HG02798 (cell line): ENCODE results near the gene CCDC148.
"Not testable (repeated sequence)": the region's sequence is repeated elsewhere in the genome, so short reads cannot be mapped to it uniquely, and the experiment has no call there.

Experiments used
- ATAC-seq: cut with Tn5 transposase; IDR thresholded peaks from one replicate; pipeline ENCODE4 v1.9.1; 2021; ENCODE audit warnings: mild to moderate bottlenecking; ENCODE audit not compliant: unreplicated experiment, poor library complexity

Gene CCDC148

DNA sequence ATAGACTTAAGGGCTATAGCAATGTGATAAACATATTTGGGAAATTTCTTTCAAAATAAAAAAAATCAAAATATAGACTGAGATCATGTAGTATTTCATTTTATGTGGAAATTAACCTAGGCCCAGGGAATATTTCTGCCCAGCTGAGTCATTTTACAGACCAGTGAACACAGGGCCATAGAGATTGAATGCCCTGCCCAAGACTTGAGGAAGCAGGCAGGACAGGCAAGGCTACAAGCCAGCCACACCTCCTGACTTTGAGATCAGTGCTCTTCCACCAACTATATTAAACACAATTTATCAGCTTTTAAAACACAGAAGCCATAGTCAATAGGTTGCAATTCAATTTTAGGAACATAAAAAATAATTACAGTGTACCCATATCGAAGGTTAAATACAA, 12.9 kb downstream of the CCDC148 start:
- no peak for ATAC-seq

DNA sequence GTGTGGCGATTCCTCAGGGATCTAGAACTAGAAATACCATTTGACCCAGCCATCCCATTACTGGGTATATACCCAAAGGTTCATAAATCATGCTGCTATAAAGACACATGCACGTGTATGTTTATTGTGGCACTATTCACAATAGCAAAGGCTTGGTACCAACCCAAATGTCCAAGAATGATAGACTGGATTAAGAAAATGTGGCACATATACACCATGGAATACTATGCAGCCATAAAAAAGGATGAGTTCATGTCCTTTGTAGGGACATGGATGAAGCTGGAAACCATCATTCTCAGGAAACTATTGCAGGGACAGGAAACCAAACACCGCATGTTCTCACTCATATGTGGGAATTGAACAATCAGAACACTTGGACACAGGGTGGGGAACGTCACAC, 17.5 kb downstream of the CCDC148 start:
- not testable (repeated sequence) for ATAC-seq

DNA sequence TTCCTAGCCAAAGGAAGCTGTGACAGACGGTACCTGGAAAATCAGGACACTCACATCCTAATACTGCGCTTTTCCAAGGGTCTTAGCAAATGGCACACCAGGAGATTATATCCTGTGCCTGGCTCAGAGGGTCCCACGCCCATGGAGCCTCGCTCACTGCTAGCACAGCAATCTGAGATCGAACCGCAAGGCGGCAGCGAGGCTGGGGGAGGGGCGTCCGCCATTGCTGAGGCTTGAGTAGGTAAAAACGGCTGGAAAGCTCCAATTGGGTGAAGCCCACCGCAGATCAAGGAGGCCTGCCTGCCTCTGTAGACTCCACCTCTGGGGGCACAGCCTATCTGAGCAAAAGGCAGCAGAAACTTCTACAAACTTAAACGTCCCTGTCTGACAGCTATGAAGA, 22.8 kb downstream of the CCDC148 start:
- not testable (repeated sequence) for ATAC-seq

GRCh38 chr2:158432117-158432516, 24.4 kb downstream of the CCDC148 start:
- no peak for ATAC-seq

DNA sequence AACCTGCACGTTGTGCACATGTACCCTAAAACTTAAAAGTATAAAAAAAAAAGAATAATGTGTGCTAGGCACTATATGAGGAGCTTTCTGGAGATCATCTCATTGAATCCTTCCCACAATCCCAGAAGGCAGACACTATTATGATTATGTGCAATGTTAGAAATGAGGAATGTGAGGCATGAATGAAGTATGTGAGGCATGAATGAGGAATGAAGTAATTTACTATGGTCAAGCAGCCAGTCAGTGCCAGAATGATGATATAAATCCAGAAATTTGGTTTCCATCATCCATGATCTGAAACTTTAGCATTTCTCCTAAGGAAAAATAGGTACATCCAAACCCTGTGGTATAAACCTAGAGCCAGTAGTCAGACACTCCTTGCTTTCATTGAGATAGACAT, 42.0 kb downstream of the CCDC148 start:
- no peak for ATAC-seq

DNA sequence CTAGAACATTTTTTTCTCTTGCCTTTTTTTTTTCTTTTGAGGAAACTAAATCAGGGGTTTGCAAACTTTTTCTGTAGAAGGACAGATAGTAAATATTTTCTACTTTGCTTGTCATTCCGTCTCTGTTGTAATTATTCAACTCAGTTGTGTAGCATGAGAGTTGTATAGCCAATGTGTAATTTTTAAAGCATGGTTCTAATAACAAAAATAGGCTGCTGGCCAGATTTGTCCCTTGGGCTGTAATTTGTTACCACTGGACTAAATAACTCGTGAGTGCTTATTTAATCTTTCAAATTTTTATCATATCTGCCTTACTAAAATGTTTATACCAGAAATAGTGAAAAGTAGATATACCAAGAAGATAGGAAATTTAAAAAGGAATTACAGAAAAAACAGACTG, 43.0 kb downstream of the CCDC148 start:
- ATAC-seq = no peak

GRCh38 chr2:158412206-158412605, 44.3 kb downstream of the CCDC148 start:
- no peak for ATAC-seq

GRCh38 chr2:158411748-158412147, 44.8 kb downstream of the CCDC148 start:
- no peak for ATAC-seq

- no peak for ATAC-seq
Measured at GRCh38 chr2:158410132-158410531, 46.4 kb downstream of the CCDC148 start.

- ATAC-seq = no peak
Measured at GRCh38 chr2:158407031-158407430, 49.5 kb downstream of the CCDC148 start.

DNA sequence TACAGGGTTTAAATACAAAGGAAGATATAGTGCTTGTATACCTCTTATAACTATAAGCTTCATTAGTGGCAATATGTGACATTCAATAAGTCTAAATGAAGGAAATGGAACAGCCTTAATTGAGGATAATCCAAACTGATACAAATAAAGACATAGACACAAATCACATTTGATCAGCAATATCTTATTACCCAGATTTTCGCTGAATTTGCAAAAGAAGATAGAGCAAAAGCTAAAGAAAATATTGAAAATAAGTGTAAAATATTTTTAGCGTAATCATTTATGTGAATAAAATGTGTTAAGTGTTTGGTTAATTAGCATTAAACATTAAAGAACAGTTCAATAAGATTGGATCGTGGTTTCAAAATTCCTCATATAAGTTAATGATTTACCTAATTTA, 51.2 kb downstream of the CCDC148 start:
- no peak for ATAC-seq

DNA sequence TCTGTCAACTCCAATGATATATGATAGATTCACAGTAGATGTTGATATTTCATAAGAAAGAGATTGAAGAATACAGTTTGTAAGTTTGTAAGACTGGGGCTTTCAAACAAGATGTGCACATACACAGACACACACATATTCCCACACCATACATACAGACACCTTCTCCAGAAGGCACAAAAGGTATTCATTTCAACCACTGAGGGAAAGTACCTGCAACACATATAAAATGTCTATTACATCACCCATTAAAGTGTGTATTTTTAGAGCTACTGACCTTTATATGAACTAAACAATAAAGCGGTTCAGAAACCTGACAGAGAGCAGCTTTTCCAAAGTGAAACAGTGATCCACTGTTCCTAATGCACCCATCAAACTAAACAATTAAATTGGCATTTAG, 53.3 kb downstream of the CCDC148 start:
- ATAC-seq = no peak

DNA sequence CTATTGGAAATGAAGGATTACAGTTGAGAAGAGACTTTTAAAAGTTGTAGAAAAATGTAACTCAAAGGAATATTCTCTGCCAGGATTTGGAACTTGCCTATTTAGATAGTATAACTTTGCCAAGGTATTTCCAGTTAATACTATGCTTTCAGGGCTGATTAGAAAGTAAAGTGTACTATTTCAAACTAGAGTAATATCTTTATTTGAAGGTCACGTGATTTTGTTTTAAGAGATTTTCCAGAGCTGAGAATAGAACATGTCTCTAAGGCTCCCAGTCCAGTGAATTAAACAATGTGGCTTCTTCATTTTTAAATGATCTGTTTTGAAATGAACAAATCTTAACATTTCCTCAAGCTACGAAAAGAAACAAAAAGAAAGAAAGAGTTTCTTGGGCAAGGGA, 53.9 kb downstream of the CCDC148 start:
- no peak for ATAC-seq

GRCh38 chr2:158395166-158395565, 61.4 kb downstream of the CCDC148 start:
- ATAC-seq = no peak

DNA sequence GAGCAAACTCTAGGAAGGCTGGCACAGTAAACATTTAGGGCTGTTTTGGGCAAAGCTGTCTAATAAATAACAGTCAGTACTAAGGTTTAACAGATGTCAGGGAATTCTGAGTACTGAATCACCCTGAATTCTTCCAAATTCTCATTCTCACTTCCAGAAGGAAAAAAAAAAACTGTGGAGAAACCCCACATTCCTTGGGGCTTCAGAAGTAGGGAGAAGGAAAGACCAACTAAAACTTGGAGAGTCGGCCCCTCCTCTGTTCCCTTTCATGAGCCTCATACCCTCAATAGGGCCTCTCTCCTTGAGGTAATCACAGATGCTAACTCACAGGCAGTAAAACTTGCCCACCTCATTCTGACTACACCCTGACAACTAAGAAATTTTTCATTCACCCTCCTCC, 62.1 kb downstream of the CCDC148 start:
- ATAC-seq = no peak

DNA sequence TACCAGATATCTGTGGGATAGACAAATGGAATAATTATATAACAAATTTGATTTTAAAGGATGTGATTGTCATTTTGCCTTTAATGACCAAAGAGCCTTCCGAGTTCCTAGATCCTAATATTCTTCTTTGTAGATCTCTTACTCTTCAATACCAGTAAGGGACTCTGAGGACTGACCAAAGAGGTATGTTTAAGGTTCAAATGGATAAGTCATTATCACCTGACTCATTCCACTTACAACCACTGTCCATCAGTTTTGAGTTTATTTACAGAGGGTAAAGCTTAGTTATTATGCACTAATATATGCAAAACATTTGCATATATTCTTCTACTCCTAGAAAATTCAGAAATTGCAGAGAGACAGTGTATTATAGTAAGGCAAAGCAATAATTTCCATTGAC, 62.7 kb downstream of the CCDC148 start:
- ATAC-seq = no peak

GRCh38 chr2:158392687-158393086, 63.9 kb downstream of the CCDC148 start:
- ATAC-seq = no peak

DNA sequence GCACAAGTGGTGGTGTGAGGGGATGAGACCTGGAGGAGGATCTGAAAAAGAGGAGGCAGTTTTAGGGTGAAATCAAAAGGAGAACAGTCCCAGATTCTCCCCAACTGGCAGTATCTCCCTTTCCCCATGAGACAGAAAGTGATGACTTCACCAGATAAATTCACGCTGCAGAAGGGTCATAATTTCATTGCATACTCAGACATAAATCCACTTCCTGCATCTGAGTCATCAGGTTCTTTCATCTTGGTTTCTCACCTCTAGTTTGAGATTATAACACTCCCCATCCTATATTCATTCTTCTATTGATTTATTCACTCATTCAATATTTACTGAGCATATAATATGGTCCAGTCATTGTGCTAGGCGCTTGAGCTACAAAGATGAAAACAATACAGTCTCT, 64.7 kb downstream of the CCDC148 start:
- ATAC-seq = no peak

DNA sequence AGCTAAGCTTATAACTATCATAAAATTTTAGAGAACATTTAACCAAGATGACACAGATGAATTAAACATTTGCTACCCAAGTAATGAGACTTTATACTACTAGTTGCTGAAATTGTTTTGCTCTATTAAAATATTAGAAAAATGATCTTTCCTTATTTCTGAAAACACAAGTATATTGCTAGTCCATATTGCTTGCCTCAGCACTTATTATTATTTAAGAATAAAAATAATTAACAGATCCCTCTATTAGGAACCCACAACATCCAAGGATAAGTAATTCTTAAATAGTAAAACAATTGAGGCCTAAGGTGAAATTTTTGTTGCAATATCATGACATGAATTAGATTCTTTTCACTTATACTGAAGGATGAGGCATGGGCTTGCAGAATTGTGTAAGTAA, 65.2 kb downstream of the CCDC148 start:
- ATAC-seq = no peak

DNA sequence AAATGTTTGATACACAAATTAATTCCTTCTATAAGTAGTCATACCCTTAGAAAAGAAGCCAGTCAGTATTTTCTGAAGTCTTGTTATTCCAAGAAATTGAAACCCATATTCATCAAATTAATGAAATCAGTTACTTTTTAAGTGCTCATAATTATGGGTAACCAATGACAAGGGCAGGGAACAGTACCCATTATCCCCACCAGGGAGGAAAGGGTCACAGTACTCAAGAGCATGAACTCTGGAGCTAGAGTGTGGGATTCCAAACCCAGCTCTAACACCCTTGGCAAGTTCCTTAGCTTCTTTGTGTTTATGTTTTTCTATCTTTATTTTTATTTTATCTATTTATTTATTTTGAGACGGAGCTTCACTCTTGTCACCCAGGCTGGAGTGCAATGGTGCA, 68.4 kb downstream of the CCDC148 start:
- no peak for ATAC-seq

DNA sequence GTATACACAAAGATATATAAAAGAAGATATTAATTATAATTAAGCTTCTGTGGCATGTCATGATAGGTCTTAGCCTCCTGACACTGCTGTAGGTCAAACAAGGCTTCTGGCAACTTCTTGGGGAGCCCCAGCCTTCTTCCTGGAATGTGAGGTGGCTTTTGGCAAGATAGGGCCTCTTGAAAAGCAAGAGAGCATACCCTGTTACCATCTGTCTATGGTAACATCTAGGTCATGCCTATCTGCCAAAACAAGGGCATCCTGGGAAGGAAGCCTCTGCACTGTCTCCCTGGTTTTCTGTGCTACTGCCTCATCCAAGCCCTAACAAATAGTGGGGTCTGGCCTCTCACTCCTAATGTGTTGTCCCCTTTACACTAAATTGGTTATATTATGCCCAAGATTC, 70.9 kb downstream of the CCDC148 start:
- ATAC-seq = no peak

DNA sequence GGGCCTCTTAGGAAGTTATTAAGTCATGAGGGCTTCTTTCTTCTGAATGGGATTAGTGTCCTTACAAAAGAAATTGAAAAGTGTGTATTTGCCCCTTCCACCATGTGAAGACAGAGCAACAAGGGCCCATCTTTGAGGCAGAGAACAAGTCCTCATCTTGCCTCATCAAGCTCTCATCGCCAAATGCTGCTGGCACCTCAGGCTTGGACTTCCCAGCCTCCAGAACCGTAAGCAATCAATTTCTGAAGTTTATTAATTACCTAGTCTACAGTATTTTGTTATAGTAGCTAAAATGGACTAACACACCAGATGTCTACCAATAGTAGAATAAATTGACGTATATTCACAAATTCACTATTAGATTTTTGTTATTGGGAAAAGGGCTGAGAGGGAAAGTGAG, 74.6 kb downstream of the CCDC148 start:
- no peak for ATAC-seq

GRCh38 chr2:158381205-158381604, 75.3 kb downstream of the CCDC148 start:
- no peak for ATAC-seq
